ENCODE results near the gene PRICKLE4.
"Not testable (repeated sequence)": the region's sequence is repeated elsewhere in the genome, so short reads cannot be mapped to it uniquely, and the experiment has no call there.

PRICKLE4 gene

GRCh38 chr6:41801380-41801779 lies 20.8 kb downstream of the PRICKLE4 start:
- no peak for DNase-seq

DNA sequence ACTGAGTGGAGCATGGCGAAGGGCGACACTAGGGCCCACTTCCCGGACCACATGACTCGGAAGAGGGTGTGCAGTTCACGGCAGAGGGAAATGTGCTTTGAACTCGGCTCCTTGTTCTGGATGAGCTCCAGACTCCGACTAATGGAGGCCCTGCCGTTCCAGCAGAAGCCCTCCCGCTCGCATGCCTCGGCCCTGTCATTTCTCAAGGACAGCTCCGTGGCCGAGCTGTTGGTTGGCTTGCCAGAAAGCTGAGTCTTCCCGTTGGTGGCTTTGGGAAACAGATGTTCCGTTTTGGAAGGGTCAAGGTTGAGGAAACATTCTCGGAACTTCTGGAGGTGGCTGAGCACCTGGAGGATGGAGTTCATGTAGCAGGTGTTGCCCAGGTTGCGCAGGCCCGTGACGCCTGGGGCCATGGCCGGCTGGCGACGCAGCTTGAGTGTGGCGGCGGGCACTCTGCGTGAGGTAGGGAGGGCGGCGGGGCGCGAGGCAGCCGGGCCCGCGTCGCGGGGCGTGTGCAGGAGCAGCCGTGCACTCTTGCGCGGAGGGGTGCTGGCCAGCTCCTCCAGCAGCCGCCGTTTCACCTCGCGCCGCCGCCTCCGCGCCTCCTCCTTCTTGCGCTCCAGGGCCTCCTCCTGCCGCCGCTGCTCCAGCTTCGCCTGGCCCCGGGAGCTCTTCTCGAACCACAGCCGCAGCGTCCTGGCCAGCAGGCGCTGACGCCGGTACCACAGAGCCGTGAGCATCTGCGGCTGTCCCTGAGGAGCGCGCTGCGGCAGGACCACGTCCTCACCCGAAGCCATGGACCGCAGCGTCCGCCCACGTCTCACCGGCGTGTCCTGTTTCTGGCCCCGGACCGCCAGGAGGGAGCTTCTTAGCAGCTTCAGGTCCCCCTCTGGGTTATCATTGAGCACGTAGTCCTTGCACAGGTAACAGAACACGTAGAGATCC lies 25.5 kb downstream of the PRICKLE4 start:
- no peak for DNase-seq

GRCh38 chr6:41811095-41811494 lies 30.5 kb downstream of the PRICKLE4 start:
- DNase-seq, result no peak

GRCh38 chr6:41811946-41812345 lies 31.4 kb downstream of the PRICKLE4 start:
- not testable (repeated sequence) for DNase-seq

- DNase-seq, result no peak
Observed at GRCh38 chr6:41813469-41813868, 32.9 kb downstream of the PRICKLE4 start.

DNA sequence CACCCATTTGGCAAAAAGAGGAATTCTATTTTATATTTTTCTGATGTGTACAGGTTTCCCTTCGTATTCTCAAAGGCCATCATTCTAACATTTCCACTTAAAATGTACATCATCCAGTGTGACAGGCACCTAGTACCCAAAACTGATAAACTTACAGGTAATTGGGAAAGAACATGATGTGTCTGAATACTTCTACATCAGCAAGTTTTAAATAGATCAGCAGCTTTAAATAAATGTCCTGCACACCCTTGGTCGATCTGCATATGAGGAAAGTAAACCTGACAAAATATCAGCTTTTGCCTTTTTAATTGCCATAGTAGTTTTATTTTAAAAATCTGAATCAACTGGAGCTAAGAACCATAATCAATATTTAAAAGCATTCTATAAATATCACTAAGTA lies 33.4 kb downstream of the PRICKLE4 start:
- DNase-seq, result no peak

GRCh38 chr6:41814629-41815028 lies 34.0 kb downstream of the PRICKLE4 start:
- no peak for DNase-seq

DNA sequence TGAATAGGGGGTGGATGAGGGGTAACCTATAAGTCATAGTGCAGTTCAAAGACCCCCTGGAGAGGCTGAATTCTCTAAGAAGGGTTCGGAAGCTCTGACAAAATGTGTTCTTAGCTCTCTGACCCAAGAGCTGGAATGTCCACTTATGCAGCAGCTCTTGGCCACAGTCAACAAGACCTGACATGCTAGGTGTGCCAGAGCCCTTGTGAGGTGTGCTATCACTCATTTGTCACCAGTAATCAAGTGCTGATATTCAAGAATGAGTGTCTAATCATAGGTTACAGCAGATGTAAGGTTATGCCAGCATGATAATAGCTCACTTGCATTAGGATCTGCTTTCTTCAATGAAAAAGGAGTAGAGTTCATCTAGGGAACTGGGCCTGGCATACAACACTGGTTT lies 35.0 kb downstream of the PRICKLE4 start:
- DNase-seq, result no peak

DNA sequence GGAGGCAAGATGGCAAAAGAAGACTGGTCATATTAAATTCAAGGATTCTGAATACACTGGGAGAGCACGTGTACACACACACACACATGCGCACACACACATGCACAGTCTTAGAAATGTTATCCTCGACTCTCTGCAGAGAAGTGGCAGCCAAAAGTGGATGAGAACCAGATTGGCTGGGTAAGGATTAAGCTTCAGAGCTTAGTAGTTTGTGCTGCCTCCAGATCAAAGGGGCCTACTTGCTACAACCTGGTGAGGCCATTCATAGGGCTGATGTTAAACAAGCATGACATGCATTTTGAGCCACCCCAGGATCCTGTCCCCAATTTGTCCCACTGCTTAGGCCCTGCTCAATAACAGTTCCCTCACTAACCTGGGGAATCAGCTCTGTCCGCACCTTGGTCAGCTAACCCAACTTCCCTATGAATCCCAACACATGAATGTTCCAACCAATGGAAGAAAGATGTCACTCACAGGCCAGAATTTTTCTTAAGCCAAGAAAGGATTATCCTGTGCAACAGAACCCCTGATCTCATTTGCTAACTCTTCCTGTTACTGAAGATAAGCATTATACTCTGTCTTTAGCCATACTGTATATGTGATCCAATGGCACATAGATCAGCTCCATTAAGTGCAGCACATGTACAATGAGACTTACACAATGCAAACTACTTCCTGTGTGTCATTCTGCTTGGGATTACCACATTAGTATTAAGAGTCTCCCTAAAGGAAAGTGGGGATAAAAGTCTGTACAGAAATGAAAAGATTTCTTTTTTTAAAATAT lies 37.9 kb downstream of the PRICKLE4 start:
- no peak for DNase-seq

DNA sequence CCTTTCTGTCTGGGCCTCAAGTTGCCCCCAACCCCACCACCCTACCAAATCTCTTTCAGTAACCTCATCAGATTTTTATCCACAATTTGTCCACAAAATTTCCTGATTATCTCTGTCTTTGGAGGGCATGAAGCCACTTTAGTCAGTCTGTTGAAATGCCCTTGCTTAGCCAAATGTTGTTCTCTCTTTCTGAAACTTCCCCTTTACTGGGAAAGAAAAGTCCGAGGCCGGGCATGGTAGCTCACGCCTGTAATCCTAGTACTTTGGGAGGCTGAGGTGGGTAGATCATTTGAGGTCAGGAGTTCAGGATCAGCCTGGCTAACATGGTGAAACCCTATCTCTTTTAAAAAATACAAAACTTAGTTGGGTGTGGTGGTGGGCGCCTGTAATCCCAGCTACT lies 40.7 kb downstream of the PRICKLE4 start:
- DNase-seq, result no peak

GRCh38 chr6:41822021-41822420 lies 41.4 kb downstream of the PRICKLE4 start:
- no peak for DNase-seq

DNA sequence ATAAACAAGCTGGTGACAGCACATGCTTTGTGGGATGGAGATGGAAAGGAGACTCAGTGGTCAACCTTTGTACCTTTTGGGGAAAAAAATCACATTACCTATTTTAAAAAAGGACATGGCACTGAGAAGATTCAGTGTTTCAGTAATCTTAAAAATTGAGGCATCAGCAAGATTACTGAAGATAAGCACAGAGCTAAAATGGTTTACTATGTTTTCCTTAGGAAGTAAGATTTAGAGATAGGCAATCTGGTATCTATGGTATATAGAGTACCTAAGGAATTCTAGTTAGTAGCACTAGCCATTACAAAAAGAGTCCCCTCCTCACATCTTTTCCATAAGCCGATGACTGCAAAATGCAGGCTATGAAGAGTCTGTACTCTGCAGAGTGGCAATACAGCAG lies 42.6 kb downstream of the PRICKLE4 start:
- no peak for DNase-seq

DNA sequence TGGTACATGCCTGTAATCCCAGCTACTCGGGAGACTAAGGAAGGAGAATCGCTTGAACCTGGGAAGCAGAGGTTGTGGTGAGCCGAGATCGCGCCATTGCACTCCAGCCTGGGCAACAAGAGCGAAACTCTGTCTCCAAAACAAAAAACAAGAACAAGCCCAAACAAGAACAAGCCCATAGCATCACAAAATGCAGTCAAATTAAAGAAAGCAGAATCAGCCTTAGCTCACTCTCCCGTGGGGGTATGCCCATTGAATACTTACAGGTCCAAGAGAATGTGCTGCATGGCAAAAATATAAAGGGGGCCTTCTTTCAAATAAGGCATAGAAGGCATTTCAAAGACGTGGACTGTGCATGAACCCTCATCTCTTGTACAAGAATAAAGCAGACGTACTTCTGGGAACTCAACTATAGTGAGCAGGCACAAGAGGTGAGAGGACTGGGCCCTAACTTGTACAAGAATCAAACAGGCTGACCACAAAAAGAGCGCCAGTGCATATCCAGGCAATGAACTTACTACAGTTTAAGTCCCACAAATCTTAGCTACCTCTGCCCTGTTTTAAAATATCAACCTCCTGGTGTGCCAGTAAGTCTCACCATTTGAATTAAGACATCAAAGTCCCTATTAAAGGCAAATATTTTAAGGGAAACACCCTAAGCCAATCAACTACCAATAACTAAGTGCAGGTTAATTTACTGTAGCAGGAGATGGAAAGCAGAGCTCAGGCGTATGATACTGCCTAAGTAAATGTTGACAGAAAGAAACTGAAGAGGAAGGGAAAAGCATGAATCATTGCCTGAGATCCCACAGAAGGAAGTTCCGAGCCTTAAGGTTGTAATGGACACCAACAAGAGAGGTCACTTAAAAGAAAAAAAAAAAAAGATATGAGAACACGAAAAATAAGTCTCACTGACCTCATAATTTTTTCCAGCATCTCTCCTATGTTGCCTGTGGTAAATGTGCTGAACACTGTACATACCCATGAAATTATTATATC lies 44.3 kb downstream of the PRICKLE4 start:
- DNase-seq, result no peak

DNA sequence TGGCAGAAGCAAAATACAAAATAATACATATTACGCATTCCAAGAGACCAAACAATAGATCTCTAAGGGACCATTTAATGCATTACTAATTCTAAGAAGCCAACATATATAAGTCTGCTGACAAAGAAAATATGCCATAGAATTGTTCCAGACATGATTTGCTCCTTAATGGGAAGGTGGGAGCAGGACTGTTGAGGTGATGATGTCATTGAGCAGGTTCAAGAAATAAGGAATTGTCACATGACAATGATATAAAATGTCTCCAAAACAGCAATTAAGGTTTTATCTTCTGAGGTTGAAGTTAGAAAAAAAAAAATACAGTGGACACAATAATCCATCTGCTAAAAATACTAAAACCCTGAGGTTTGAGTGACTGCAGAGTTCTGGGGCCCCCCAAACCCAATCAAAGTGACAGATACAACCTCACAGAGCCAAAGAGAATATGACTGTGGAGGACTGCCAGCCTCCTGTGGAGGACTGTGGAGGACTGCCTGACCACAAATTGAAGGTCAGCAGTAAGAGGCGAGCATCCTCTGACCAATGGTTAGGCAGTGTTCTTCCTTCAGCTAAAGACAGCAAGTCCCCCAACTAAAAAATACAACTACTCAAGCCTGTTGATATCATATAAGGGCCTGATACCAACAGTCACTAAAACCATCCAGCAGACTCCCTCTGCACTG lies 45.9 kb downstream of the PRICKLE4 start:
- DNase-seq, result no peak

GRCh38 chr6:41832263-41832662 lies 51.7 kb downstream of the PRICKLE4 start:
- no peak for DNase-seq

DNA sequence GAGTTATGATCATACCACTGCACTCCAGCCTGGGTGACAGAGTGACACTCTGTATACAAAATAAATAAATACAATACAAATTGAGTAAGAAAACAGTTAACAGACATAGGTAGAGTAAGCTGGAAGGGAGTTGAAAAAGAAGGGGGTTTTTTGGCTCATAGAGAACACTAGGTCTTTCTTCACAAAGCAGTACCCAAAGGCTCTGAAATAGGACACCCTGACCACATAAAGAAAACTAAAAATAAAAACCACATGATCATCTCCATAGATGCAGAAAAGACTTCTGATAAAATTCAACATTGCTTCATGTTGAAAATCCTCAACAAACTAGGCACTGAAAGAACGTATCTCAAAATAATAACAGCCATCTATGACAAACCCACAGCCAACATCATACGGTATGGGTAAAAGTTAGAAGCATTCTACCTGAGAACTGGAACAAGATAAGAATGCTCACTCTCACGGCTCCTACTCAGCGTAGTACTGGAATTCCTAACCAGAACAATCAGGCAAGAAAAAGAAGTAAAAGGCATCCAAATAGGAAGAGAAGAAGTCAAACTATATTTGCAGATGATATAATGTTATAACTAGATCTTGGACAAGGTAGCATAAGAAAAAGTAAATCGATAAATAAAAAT lies 55.6 kb downstream of the PRICKLE4 start:
- no peak for DNase-seq

DNA sequence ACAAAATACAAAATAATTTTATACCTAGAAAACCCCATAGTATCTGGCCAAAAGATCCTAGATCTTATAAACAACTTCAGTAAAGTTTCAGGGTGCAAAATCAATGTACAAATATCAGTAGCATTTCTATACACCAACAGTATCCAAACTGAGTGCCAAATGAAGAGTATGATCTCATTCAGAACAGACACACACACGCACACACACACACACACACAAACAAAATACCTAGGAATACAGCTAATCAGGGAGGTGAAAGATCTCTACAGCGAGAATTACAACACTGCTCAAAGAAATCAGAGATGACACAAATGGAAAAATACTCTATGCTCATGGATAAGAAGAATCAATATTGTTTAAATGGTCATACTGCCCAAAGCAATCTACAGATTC lies 56.1 kb downstream of the PRICKLE4 start:
- DNase-seq, result no peak

Data from activated CD4-positive, alpha-beta T cell treated with anti-CD3 and anti-CD28 coated beads for 1 hour (primary cell).